IMR-90 (cell line): ENCODE results near the gene RAP2A. TPM values are rescaled to one million over a fixed set of nuclear protein-coding genes. Genes with fewer than 3 reads are reported as not detected.

Experiments used
- ELK1 ChIP-seq: fragments of 150-350 bp; IDR thresholded peaks from 2 replicates; pipeline ENCODE4 v1.6.1; 2016; ENCODE audit warnings: low read depth, mild to moderate bottlenecking, low read length, moderate library complexity, borderline replicate concordance
- FOS ChIP-seq: fragments of 150-350 bp; IDR thresholded peaks from 2 replicates; pipeline ENCODE4 v1.6.1; 2016; ENCODE audit warnings: low read depth, low read length
- MAZ ChIP-seq: IDR thresholded peaks from 2 replicates; pipeline ENCODE4 v1.6.1; 2012; ENCODE audit warnings: low read depth, mild to moderate bottlenecking, low read length, improper control_type of control experiment, moderate library complexity, borderline replicate concordance
- POLR2A ChIP-seq: IDR thresholded peaks from 2 replicates; pipeline ENCODE4 v1.6.1; 2012; ENCODE audit warnings: mild to moderate bottlenecking, low read depth, low read length
- USF2 ChIP-seq: fragments of 150-350 bp; IDR thresholded peaks from 2 replicates; pipeline ENCODE4 v1.6.1; 2017; ENCODE audit warnings: mild to moderate bottlenecking, antibody characterized with exemption, low read length, low read depth
- polyA plus RNA-seq, 3 experiments: library from polyadenylated mRNA; depleted of rRNA; stranded (reverse); fragments of >200 nt; gene quantifications; 2 replicates each; pipeline ENCODE4 v1.2.3, GENCODE V29; 2012; ENCODE audit warnings: low replicate concordance in 1 of 3
- total RNA-seq: library from RNA; depleted of rRNA; stranded (reverse); fragments of >200 nt; gene quantifications from 2 replicates; pipeline ENCODE4 v1.2.3, GENCODE V29; 2012

Gene RAP2A
- total and polyA plus RNA-seq, 2 of the 4 experiments (the other 2 are of a cell fraction), result 6.4 to 21.0 TPM

- TF ChIP-seq ELK1 (no peak), POLR2A (no peak), USF2 (peak; percentile 99), MAZ (peak; percentile 69), FOS (peak; percentile 55; the same call in 1 of the 2 replicates)
Measured at GRCh38 chr13:97432917-97433726, 847 bp upstream of the RAP2A start (continued).
